H7 (cell line): ENCODE data around the gene SH2B3. TPM values are rescaled to one million over a fixed set of nuclear protein-coding genes. Genes with fewer than 3 reads are reported as not detected.
"Not testable (repeated sequence)": the region's sequence is repeated elsewhere in the genome, so short reads cannot be mapped to it uniquely, and the experiment has no call there.

Source experiments
- DNase-seq: peaks from one replicate; pipeline ENCODE4 v3.0.0; 2012
- H3K27me3 ChIP-seq: 2 replicates; pipeline ENCODE4 v1.6.0; 2011; ENCODE audit warnings: mild to moderate bottlenecking, low read length; ENCODE audit not compliant: control insufficient read depth, insufficient read depth
- H3K36me3 ChIP-seq: replicated peaks from 2 replicates; pipeline ENCODE4 v1.5.1; 2011; ENCODE audit warnings: low read length; ENCODE audit not compliant: control insufficient read depth, insufficient read depth
- H3K4me3 ChIP-seq: 2 replicates; pipeline ENCODE4 v1.5.1; 2011; ENCODE audit warnings: low read depth, mild to moderate bottlenecking, control low read depth, low read length, moderate library complexity; ENCODE audit not compliant: insufficient read depth
- total RNA-seq: library from RNA; depleted of rRNA; stranded (reverse); fragments of >200 nt; shearing (Covaris generic); gene quantifications from 2 replicates; pipeline ENCODE4 v1.2.3, GENCODE V29; 2014

SH2B3 gene
- total RNA-seq, 1 experiment from 2014 or later, result 26.8 TPM

- DNase-seq, result peak; percentile 97
- Histone ChIP-seq H3K36me3 (no peaks in the 10 kb centered on the region), H3K4me3 (no peak overlapping the region), H3K27me3 (no peaks in the 10 kb centered on the region)
Observed at GRCh38 chr12:111396726-111397445, 8.8 kb upstream of the SH2B3 start.

GRCh38 chr12:111398530-111398929, 7.2 kb upstream of the SH2B3 start:
- DNase-seq, result no peak
- H3K4me3 ChIP-seq, result no peak overlapping the region
- no peaks in the 10 kb centered on the region for H3K27me3 ChIP-seq
- no peaks in the 10 kb centered on the region for H3K36me3 ChIP-seq

DNA sequence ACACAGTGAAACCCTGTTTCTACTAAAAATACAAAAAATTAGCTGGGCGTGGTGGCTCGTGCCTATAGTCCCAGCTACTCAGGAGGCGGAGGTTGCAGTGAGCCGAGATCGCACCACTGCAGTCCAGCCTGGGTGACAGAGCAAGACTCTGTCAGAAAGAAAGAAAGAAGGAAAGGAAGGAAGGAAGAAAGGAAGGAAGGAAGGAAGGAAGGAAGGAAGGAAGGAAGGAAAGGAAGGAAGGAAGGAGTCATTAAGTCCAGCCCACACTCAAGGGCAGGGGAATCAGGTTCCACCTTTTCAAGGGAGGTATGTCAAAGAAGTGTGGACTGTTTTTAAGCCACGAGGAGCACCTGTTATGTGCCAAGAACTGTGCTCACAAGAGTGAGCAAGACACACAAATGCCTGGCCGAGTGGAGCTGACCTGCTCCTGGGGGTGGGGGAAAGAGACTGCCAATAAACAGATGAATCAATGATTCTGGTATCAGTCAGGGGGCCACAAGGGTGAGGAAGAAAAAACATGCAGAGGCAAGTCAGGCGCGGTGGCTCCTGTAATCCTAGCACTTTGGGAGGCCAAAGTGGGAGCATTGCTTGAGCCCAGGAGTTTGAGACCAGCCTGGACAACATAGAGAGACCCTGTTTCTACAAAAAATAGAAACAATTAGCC, 5.8 kb upstream of the SH2B3 start:
- H3K4me3 ChIP-seq, DNase-seq, H3K36me3 ChIP-seq, H3K27me3 ChIP-seq: not testable (repeated sequence)

GRCh38 chr12:111401167-111401605, 4.5 kb upstream of the SH2B3 start:
- Histone ChIP-seq H3K36me3 (no peaks in the 10 kb centered on the region), H3K4me3 (no peak overlapping the region), H3K27me3 (no peaks in the 10 kb centered on the region)
- DNase-seq, result no peak

DNA sequence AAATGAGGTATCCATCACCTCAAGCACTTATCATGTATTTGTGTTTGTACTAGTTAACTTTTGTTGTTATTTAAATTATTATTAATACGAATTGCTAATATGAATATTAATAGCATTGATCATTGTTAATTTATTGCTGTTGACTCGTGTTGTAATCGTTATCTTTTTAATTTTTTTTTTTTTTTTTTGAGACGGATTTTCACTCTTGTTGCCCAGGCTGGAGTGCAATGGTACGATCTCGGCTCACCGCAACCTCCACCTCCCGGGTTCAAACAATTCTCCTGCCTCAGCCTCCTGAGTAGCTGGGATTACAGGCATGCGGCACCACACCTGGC, 3.3 kb upstream of the SH2B3 start:
- not testable (repeated sequence) for H3K4me3 ChIP-seq, H3K36me3 ChIP-seq, DNase-seq, H3K27me3 ChIP-seq

DNA sequence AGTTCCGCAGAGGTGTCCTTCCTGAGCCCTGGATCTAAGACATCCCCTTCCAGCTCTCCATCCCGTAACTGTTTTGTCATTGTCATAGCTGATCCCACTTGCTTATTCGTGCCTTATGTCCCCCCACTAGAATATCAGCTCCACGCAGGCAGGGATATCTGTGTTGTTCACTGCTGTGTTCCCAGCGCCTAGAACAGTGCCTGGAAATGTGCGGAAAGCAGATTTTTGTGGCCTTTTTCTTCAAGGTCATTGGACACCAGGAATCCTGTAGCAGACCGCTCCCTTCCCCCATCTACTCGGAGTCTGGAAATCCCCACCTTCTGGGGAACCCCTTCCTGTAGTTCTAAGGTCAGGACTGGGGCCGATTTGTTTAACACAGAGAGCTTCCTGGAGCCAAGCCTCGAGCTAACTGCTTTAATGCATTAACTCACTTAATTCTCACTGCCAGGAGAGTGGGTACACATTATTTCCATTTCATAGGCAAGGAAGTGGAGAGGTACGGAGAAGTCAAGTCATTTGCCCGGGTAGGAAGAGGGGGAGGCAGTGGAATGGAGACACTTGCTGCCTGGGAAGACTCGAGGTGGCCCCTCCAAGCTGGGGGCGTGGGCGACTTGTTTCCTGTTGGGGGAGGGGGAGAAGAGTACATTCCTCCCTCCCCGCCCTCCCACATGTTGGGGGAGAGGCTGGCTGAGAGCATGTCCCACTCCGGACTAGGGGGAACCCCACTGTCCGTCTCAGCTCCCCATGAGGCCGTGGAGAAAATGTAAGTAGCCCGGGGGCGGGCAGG, 1.2 kb upstream of the SH2B3 start:
- peak overlapping the region; percentile 58 for H3K4me3 ChIP-seq
- H3K27me3 ChIP-seq, result no peaks in the 10 kb centered on the region
- H3K36me3 ChIP-seq, result no peaks in the 10 kb centered on the region; the same call in 1 of the 2 replicates
- DNase-seq, result peak; percentile 87

- Histone ChIP-seq H3K36me3 (no peaks in the 10 kb centered on the region; the same call in 1 of the 2 replicates), H3K27me3 (no peaks in the 10 kb centered on the region), H3K4me3 (peak overlapping the region; percentile 58)
- peak; percentile 100 for DNase-seq
Observed at GRCh38 chr12:111405149-111405858, 419 bp upstream of the SH2B3 start.

DNA sequence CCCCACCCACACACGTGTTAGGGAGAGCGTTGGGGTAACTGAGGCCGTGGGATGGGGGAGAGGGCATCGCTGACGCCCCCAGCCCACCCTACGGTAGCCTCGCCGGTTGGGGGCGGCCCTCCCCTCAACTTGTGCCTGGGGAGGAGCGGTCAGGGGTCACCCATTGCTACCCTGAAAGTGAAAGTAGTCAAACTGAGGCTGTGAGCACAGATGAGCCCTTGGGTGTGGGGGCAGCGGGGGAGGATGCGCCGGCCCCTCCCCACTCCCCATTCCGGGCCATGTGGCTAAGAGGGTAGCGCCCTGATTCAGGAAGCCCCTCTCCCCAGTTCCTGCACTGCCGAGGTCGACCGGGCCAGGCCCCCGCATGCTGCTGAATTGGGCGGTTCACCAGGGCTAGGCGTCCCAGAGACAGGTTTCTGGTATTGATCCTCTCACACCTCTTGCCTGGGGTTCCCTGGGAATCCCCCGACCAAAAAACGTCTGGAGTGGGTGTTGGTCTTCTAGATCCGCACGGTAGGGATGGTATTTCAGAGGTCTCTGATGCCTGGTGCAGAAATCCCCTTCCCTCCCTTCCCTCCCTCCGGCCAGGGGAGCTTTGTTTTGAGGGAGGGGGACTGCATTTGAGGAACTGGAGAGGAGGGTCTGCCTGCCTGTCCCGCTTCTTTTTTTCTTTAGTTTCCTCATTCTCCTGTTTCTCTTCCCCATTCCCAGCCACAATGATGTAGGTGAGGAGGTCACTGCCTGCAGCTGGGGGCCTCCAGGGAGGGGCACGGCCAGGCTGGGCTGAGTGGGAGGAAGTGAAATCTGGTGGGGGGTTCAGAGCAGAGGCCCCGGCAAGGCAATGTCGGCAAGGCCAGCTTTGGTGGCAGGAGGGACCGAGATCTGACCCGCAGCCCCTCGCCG, 1.0 kb downstream of the SH2B3 start:
- Histone ChIP-seq H3K36me3 (no peaks in the 10 kb centered on the region; the same call in 1 of the 2 replicates), H3K4me3 (peak overlapping the region; percentile 79), H3K27me3 (no peaks in the 10 kb centered on the region)
- DNase-seq, result peak; percentile 78

GRCh38 chr12:111407377-111408115, 1.8 kb downstream of the SH2B3 start:
- DNase-seq, result peak; percentile 65
- Histone ChIP-seq H3K4me3 (peak overlapping the region; percentile 79), H3K27me3 (no peaks in the 10 kb centered on the region), H3K36me3 (no peaks in the 10 kb centered on the region; the same call in 1 of the 2 replicates)

DNA sequence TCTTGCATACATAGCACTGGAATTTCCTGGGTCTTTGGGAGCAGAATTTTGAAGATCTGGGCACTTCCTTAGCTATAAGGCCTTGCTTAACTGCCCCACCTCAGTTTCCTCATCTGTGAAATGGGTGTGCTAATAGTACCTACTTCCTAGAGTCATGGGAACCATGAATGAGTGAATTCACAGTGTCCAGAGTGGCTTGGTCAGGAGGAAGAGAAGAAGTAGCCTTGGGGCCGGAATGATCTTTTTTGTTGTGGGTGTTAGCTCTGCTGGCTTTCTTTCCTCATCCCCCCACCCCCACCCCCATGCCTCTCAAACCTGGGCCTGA, 2.4 kb downstream of the SH2B3 start:
- DNase-seq, result no peak
- Histone ChIP-seq H3K36me3 (no peaks in the 10 kb centered on the region; the same call in 1 of the 2 replicates), H3K4me3 (no peak overlapping the region), H3K27me3 (no peaks in the 10 kb centered on the region)

DNA sequence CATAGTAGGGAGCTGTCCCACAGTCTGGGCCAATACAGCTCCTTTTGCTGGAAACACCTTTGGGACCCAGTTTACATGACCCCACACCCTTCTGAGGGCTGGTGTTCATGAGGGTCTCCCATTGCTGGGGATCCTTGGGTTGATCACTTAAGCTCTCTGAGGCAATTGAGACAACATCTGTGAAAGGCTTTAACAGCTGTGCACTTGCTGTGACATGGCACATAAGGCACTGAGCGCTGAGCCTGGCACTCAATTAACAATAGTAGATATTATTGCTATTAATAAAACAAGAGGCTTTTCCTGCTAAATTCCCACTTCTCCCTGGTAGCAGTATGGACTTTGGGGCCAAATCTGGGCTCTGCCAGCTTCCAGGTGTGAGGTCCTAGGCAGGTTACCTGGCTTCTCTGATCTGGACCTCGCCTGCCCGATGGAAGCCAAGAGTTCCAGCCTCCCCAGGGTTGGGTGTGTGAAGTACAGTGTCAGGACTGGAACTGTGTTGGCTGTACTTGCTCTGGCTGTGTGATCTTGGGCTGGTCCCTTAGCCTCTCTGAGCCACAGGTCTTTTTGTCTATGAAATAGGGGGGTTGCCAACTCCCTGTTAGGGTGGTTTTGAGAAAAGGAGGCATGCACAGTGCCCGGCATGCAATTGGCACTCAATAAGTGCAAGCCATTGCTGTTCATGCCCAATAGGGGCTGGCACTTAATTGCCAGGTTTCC, 3.1 kb downstream of the SH2B3 start:
- H3K36me3 ChIP-seq, result no peaks in the 10 kb centered on the region; the same call in 1 of the 2 replicates
- no peaks in the 10 kb centered on the region for H3K27me3 ChIP-seq
- peak; percentile 22 for DNase-seq
- no peak overlapping the region for H3K4me3 ChIP-seq

- Histone ChIP-seq H3K27me3 (no peaks in the 10 kb centered on the region), H3K36me3 (no peaks in the 10 kb centered on the region; the same call in 1 of the 2 replicates), H3K4me3 (no peak overlapping the region)
- DNase-seq, result no peak
Observed at GRCh38 chr12:111409403-111409779, 3.7 kb downstream of the SH2B3 start.
